ENCODE data around the gene VIPR2.
"Not testable (repeated sequence)": the region's sequence is repeated elsewhere in the genome, so short reads cannot be mapped to it uniquely, and the experiment has no call there.

Gene VIPR2

GRCh38 chr7:159004411-159004810, 140.3 kb downstream of the VIPR2 start:
- peak; percentile 43 to 67 for DNase-seq

- DNase-seq: no peak
Measured at GRCh38 chr7:159001811-159002210, 142.9 kb downstream of the VIPR2 start.

GRCh38 chr7:159000859-159001435, 143.7 kb downstream of the VIPR2 start:
- no peak for DNase-seq

- no peak for DNase-seq
Measured at GRCh38 chr7:159000070-159000469, 144.6 kb downstream of the VIPR2 start.

DNA sequence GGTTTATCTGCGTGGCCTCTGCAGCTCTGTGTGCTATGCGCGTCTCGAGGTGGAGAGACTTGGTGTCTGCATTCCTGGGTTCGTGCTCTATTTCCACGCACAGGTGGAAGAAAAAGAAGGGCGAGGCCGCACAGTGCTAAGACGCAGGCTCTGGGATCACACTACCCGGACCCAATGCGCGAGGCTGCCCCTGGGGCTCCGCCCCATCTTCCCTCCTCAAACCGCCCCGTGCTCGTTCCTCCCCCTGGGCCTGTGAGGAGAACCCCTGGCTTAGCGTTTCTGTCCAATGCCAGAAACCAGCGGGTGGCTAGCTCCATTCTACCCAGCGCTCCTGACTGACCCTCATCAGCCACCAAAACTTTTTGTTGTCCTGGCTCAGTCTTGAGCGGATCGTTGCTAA, 145.2 kb downstream of the VIPR2 start:
- no peak for DNase-seq

DNA sequence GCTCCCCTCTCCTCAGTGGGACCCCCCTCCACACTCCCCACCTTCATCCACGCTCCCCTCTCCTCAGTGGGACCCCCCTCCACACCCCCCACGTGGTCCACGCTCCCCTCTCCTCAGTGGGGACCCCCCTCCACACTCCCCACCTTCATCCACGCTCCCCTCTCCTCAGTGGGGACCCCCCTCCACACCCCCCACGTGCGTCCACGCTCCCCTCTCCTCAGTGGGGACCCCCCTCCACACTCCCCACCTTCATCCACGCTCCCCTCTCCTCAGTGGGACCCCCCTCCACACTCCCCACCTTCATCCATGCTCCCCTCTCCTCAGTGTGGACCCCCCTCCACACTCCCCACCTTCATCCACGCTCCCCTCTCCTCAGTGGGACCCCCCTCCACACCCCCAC, 146.4 kb downstream of the VIPR2 start:
- not testable (repeated sequence) for DNase-seq

DNA sequence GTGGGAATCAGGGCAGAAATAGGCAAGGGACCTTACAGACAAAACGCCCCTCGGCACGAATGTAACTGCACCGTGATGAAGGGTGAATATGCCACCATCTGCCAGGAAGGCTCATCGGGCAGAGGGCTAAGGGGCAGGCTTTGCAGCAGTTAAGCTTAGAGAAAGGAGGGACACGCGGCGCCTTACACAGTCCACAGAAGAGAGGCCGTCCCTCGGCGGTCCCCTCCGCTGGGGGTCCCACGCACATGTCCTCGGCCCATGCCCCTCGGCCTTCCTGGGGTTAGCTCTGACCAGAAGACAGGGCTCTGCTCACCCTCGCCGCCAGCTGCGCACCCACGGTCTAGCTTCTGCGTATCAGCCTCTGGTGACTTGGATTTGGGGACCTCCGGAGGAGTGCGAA, 147.2 kb downstream of the VIPR2 start:
- DNase-seq: no peak

DNA sequence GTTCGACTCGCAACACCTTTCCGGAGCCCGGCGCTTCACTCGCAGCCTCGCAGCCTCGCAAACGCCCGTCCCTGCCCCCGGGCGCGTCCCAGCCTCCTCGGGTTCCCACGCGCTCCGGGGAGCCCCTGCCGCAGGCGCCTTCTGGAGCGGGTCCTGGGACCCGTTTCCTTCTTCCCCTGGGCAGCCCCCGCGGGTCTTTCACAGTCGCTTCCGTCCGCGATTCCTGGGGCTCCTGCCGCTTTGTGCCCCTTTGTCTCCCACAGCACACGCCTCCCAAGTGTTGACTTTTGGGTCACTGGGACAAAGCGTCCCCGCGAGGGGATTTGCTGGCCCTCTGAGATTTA, 147.6 kb downstream of the VIPR2 start:
- DNase-seq: no peak

DNA sequence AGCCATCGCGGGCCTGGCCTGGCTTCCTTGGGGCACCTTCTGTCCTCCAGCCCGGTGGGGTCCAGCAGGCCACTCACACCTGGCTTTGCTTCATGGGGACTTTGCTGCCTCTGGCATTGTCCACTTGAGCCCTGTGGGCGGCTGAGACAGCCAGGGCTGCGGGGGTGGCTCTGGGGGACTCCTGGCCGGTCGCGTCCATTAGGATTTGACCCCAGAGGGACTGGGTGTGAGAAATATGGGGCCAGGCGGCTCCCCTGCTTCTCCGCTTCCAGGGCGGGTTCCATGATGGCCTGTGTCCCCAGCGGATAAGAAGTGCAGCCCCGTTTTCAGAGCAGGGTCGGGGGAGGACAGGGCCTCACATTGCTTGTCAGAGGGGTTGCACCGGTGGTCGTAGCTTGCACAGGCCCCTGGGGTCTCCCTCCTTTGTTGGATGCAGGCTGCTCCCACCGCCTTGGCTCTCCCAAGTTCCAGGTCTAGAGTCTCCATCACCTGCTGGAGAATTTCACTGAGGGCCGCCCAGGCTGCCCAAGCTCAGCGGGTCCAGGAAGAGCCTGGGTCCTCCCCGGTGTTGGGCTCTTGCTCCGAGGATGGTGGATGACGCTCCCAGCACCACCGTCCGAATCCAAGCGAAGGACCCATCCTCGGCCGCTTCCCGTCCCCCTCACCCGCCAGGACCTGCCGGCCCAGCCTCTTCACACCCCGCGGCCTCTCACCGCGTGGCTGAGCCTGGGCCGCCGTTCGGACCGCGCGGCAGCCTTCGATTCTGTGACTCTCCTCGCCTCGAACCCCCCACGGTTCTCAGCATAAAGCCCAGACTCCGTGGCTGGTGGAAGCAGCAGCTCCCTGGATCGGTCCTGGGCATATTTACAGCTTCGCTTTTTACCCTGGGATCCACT, 148.2 kb downstream of the VIPR2 start:
- no peak for DNase-seq

- no peak for DNase-seq
Measured at GRCh38 chr7:158995514-158995913, 149.2 kb downstream of the VIPR2 start.

- no peak for DNase-seq
Measured at GRCh38 chr7:158994687-158995086, 150.0 kb downstream of the VIPR2 start.

DNA sequence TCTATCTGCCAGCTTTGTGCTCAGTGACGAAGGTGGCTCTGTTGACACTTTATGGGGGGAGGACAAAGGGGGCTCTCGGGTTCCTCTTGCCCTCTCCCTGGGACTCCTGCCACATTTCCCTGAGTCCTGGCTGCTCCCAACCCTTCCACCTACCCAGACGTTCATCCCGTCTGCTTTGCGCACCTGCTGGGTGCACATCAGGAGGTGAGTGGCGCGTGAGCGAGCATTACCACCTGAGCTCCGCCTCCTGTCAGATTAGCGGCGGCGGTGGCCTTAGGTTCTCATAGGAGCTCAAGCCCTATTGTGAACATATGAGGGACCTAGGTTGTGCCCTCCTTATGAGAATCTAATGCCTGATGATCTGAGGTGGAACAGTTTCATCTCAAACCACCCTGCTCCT, 151.1 kb downstream of the VIPR2 start:
- no peak for DNase-seq

GRCh38 chr7:158992759-158993158, 151.9 kb downstream of the VIPR2 start:
- no peak for DNase-seq

DNA sequence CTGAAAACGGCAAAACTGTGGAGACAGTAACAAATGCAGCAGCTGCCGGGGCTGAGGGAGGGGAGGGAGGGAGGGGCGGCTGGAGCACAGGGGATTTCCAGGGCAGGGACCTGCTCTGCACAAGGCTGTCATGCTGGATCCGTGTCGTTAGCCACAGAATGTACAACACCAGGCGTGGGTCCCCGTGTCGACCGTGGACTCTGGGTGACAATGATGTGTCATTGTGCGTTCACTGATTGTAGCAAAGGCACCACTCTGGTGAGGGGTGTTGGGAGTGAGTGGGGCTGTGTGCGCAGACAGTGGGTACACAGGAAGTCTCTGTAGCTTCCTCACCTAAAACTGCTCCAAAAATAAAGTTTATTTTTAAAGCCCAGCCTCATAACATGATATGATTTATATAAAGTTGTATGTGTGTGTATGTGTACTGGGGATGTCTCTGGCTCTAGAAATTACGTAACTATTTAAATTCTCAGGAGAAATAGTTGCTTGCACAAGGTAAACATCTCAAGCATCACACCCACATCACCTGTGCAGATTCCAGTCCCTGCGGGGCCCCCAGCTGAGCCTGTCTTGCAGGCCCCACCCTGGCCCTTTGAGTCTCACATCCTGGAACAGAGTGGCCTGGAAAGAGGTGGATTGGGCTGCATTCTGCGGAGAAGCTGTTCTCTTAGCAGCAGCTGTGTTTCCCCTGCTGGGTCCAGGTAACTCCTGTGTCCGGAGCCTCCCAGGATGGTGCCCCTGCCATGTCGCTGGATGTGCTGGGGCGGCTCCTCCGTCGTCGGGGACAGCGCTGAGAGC, 152.6 kb downstream of the VIPR2 start:
- DNase-seq: no peak

GRCh38 chr7:158988996-158989395, 155.7 kb downstream of the VIPR2 start:
- DNase-seq: no peak

- no peak for DNase-seq
Measured at GRCh38 chr7:158988302-158988862, 156.3 kb downstream of the VIPR2 start.

- no peak for DNase-seq
Measured at GRCh38 chr7:158987691-158988090, 157.0 kb downstream of the VIPR2 start.

DNA sequence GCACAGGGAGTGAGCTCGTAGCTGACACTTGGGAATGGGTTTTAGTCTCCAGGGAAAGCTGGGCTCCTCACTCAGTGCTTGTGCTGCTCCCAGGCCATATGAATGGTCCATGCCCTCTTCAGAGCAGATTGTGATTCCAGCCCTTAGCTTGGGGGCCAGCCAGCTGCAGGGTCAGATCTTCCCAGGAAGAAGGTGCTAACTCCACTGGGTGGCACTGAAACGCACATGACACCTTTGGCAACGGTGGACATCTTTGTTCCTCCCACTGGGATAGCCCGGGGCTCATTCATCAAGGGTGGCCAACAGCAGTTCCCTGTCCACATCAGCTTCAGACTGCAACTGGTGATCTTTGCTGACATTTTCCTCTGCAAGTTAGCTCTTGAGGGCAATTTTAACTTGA, 159.1 kb downstream of the VIPR2 start:
- DNase-seq: no peak

- not testable (repeated sequence) for DNase-seq
Measured at GRCh38 chr7:158984007-158984406, 160.7 kb downstream of the VIPR2 start.

- not testable (repeated sequence) for DNase-seq
Measured at GRCh38 chr7:158982080-158982479, 162.6 kb downstream of the VIPR2 start.

DNA sequence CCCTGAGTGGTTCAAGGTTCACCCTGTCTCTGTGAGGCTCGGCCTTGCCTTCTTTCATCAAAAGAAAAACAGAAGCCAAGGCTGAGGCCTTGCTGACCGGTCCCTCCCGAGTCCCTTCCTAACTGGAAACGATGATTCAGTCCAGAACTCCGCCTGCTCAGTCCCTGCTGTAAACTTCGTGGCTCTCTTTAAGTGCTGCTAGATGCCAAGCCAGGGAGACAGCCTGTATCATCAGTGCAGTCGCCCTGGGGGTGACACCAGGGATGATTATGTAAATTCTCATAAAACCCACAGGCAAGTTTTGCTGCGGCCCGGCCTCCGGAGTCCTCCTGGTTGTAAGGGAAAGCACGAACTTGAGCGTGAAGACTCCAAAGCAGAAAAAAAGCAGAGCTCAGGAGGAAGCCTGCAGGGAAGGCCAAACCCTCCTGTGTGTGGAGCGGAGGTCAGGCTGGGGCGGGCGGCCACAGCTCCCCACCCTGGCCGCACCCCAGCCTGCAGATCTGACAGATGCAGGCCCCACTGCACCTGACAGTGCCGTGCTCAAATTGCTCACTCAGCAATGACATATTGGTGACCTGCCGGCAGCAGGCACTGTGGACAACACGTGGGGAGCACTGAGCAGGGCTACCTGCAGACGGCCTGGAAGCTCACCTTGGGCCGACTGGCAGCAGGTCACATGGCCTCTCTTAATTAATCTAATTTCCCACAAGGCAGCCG, 164.9 kb downstream of the VIPR2 start:
- no peak for DNase-seq

DNA sequence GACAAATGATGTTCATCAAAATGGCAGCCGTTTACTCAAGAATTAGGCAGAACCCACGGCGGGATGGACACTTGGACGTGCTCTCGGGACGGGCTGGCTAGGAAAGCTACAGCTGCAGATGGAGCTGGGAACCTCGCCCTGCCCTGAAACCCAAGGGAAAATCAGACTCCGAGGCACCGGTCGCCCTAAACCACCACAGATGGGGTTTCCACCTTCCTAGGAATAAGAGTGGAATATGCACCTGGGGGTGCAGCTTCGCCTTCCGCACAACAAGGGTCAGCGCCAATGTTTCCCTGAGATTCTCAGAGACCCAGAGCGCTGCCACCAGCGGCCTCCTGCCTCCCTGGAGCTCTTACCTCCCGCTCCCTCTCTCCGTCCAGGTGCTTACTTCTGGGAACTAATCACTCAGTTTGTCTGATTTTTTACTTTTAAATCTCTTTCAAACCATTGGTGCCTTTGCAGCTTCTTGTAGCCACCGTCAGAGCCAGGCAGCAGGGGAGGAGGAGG, 165.6 kb downstream of the VIPR2 start:
- no peak for DNase-seq
